HG03039 (cell line): ENCODE measurements around the gene HNRNPLL.
"Not testable (repeated sequence)": the region's sequence is repeated elsewhere in the genome, so short reads cannot be mapped to it uniquely, and the experiment has no call there.

Source experiments
- ATAC-seq: cut with Tn5 transposase; IDR thresholded peaks from one replicate; pipeline ENCODE4 v1.9.1; 2021; ENCODE audit warnings: mild to moderate bottlenecking, moderate library complexity; ENCODE audit not compliant: unreplicated experiment

The HNRNPLL gene

GRCh38 chr2:38557217-38557616 lies 45.5 kb downstream of the HNRNPLL start:
- ATAC-seq = no peak

- no peak for ATAC-seq
These were observed 46.5 kb downstream of the HNRNPLL start for GRCh38 chr2:38556006-38556801.

GRCh38 chr2:38554973-38555595 lies 47.6 kb downstream of the HNRNPLL start:
- no peak for ATAC-seq

- no peak for ATAC-seq
These were observed 49.2 kb downstream of the HNRNPLL start for GRCh38 chr2:38553554-38553953.

- no peak for ATAC-seq
These were observed 50.5 kb downstream of the HNRNPLL start for GRCh38 chr2:38552259-38552658.

- no peak for ATAC-seq
These were observed 51.0 kb downstream of the HNRNPLL start for GRCh38 chr2:38551746-38552145.

GRCh38 chr2:38551171-38551570 lies 51.6 kb downstream of the HNRNPLL start:
- ATAC-seq = no peak

- no peak for ATAC-seq
These were observed 52.9 kb downstream of the HNRNPLL start for GRCh38 chr2:38549851-38550250.

GRCh38 chr2:38549071-38549704 lies 53.5 kb downstream of the HNRNPLL start:
- no peak for ATAC-seq

- ATAC-seq = no peak
These were observed 54.9 kb downstream of the HNRNPLL start for GRCh38 chr2:38547791-38548190.

GRCh38 chr2:38546585-38546984 lies 56.1 kb downstream of the HNRNPLL start:
- ATAC-seq = no peak

- ATAC-seq = no peak
These were observed 56.7 kb downstream of the HNRNPLL start for GRCh38 chr2:38546064-38546463.

- not testable (repeated sequence) for ATAC-seq
These were observed 60.5 kb downstream of the HNRNPLL start for GRCh38 chr2:38542248-38542631.

GRCh38 chr2:38540580-38541286 lies 62.0 kb downstream of the HNRNPLL start:
- no peak for ATAC-seq

GRCh38 chr2:38539086-38539485 lies 63.6 kb downstream of the HNRNPLL start:
- ATAC-seq = no peak

- no peak for ATAC-seq
These were observed 64.7 kb downstream of the HNRNPLL start for GRCh38 chr2:38537937-38538525.

- not testable (repeated sequence) for ATAC-seq
These were observed 65.4 kb downstream of the HNRNPLL start for GRCh38 chr2:38537296-38537695.

GRCh38 chr2:38535744-38536506 lies 66.8 kb downstream of the HNRNPLL start:
- peak; percentile 41 for ATAC-seq

- ATAC-seq = no peak
These were observed 67.4 kb downstream of the HNRNPLL start for GRCh38 chr2:38535404-38535743.

- ATAC-seq = no peak
These were observed 67.9 kb downstream of the HNRNPLL start for GRCh38 chr2:38534746-38535403.
